ENCODE data around the gene DCC. TPM values are rescaled to one million over a fixed set of nuclear protein-coding genes. Genes with fewer than 3 reads are reported as not detected.

DCC gene
- not detected for total RNA-seq (2021; fragmentation: NEBNext Ultra II Directional; extraction: Animal tissue kit (Norgen Biotek cat#: 25700))
- long read RNA-seq: 0 reads

GRCh38 chr18:52339891-52340371 lies at the start of gene DCC:
Gene DCC, plus strand, starts transcription at chr18:52340197. Its CDS starts 591 bp downstream, at chr18:52340788.
- H3K27me3 Mint-ChIP-seq (ENCODE audit: insufficient read depth): peaks cover 3% of the 10 kb centered on the region; the same call in 1 of the 2 replicates
- no peak for TF ChIP-seq CTCF (IDR thresholded peaks at IDR 0.05)
- DNase-seq: no peak
- peaks cover 41% of the 10 kb centered on the region for H3K9me3 Mint-ChIP-seq
- H3K4me1 Mint-ChIP-seq (ENCODE audit: low read depth): no peaks in the 10 kb centered on the region
- no peaks in the 10 kb centered on the region; the same call in 1 of the 2 replicates for H3K36me3 Mint-ChIP-seq (ENCODE audit: low read depth)
- H3K27ac Mint-ChIP-seq: no peak within 1 kb of the TSS
- no peak within 1 kb of the TSS for H3K4me3 Mint-ChIP-seq

- Mint-ChIP-seq H3K4me1 (ENCODE audit: low read depth) (no peaks in the 10 kb centered on the region), H3K9me3 (peaks cover 36% of the 10 kb centered on the region)
These were observed 29.3 kb upstream of the DCC start for GRCh38 chr18:52310651-52311050.

GRCh38 chr18:52311331-52311730 lies 28.7 kb upstream of the DCC start:
- no peaks in the 10 kb centered on the region; the same call in 1 of the 2 replicates for H3K27me3 Mint-ChIP-seq (ENCODE audit: insufficient read depth)
- H3K4me1 Mint-ChIP-seq (ENCODE audit: low read depth): no peaks in the 10 kb centered on the region
- no peak for DNase-seq
- no peak overlapping the region for H3K4me3 Mint-ChIP-seq
- no peak overlapping the region for H3K27ac Mint-ChIP-seq
- no peaks in the 10 kb centered on the region for H3K36me3 Mint-ChIP-seq (ENCODE audit: low read depth)
- peaks cover 39% of the 10 kb centered on the region for H3K9me3 Mint-ChIP-seq
- no peak for TF ChIP-seq CTCF (IDR thresholded peaks at IDR 0.05)

More at GRCh38 chr18:52310651-52311050, 29.3 kb upstream of the DCC start:
- Mint-ChIP-seq H3K27ac (no peak overlapping the region), H3K36me3 (ENCODE audit: low read depth) (no peaks in the 10 kb centered on the region), H3K4me3 (no peak overlapping the region), H3K27me3 (ENCODE audit: insufficient read depth) (no peaks in the 10 kb centered on the region; the same call in 1 of the 2 replicates)
- TF ChIP-seq CTCF (IDR thresholded peaks at IDR 0.05): no peak
- DNase-seq: no peak

- DNase-seq: no peak
- no peak overlapping the region for H3K4me3 Mint-ChIP-seq
- TF ChIP-seq CTCF (IDR thresholded peaks at IDR 0.05): no peak
- no peaks in the 10 kb centered on the region for H3K36me3 Mint-ChIP-seq (ENCODE audit: low read depth)
- peaks cover 47% of the 10 kb centered on the region for H3K9me3 Mint-ChIP-seq
- no peaks in the 10 kb centered on the region for H3K4me1 Mint-ChIP-seq (ENCODE audit: low read depth)
- H3K27me3 Mint-ChIP-seq (ENCODE audit: insufficient read depth): no peaks in the 10 kb centered on the region; the same call in 1 of the 2 replicates
- no peak overlapping the region for H3K27ac Mint-ChIP-seq
These were observed 27.7 kb upstream of the DCC start for GRCh38 chr18:52312346-52312745.

GRCh38 chr18:52313213-52313612 lies 26.8 kb upstream of the DCC start:
- H3K36me3 Mint-ChIP-seq (ENCODE audit: low read depth): no peaks in the 10 kb centered on the region
- H3K9me3 Mint-ChIP-seq: peaks cover 44% of the 10 kb centered on the region
- no peaks in the 10 kb centered on the region for H3K4me1 Mint-ChIP-seq (ENCODE audit: low read depth)
- no peaks in the 10 kb centered on the region for H3K27me3 Mint-ChIP-seq (ENCODE audit: insufficient read depth)
- H3K4me3 Mint-ChIP-seq: no peak overlapping the region
- no peak overlapping the region for H3K27ac Mint-ChIP-seq
- no peak for DNase-seq
- no peak for TF ChIP-seq CTCF (IDR thresholded peaks at IDR 0.05)

Measured in HFFc6 (cell line).